Sigmoid colon (tissue), 4 donors: Measurements from ENCODE around the gene GRM5.

Experiments
- POLR2A ChIP-seq, 2 donors: fragments of 450-650 bp; IDR thresholded peaks; one replicate each; pipeline ENCODE4 v1.6.1; 2016; ENCODE audit warnings: antibody characterized with exemption in 2 of 2, mild to moderate bottlenecking in 2 of 2, moderate library complexity in 2 of 2
- POLR2AphosphoS5 ChIP-seq, 4 donors: sonication (generic); formaldehyde crosslinking; IDR thresholded peaks; one replicate each; pipeline ENCODE4 v1.6.1; 2017; ENCODE audit warnings: antibody characterized with exemption in 4 of 4
- TF ChIP-seq, protein P1 (sequence below), 4 experiments: fragments of 450-650 bp in 3 of 4; fragments of 200-600 bp in 1 of 4; IDR thresholded peaks; one replicate each; pipeline ENCODE4 v1.5.1; 2016 to 2019; ENCODE audit warnings: antibody characterized with exemption in 4 of 4, mild to moderate bottlenecking in 3 of 4, moderate library complexity in 2 of 4

DNA sequence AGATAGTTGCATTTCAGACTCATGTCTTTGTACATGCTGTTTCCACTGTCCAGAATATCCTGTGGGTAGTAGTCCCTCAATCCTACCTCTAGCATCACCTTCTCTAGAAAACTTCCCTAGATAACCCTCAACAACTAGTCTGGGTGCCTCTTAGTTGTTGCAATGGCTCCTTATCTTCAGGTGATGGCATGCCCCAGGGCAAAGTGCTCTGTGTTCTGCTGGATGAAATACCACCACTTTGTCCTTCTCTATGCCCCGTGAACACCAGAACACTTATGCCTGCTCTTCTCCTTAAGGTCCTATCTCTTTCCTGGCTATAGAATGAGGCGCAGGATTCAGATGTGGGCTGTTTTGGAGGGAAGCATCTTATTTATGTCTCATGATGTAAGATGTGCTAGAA is 569.9 kb downstream of the GRM5 start:
- TF ChIP-seq, protein P1, sequence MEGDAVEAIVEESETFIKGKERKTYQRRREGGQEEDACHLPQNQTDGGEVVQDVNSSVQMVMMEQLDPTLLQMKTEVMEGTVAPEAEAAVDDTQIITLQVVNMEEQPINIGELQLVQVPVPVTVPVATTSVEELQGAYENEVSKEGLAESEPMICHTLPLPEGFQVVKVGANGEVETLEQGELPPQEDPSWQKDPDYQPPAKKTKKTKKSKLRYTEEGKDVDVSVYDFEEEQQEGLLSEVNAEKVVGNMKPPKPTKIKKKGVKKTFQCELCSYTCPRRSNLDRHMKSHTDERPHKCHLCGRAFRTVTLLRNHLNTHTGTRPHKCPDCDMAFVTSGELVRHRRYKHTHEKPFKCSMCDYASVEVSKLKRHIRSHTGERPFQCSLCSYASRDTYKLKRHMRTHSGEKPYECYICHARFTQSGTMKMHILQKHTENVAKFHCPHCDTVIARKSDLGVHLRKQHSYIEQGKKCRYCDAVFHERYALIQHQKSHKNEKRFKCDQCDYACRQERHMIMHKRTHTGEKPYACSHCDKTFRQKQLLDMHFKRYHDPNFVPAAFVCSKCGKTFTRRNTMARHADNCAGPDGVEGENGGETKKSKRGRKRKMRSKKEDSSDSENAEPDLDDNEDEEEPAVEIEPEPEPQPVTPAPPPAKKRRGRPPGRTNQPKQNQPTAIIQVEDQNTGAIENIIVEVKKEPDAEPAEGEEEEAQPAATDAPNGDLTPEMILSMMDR (IDR thresholded peaks at IDR 0.05), result no peak
- TF ChIP-seq POLR2A (IDR thresholded peaks at IDR 0.05), result no peak
- TF ChIP-seq POLR2AphosphoS5 (IDR thresholded peaks at IDR 0.05), result no peak
